Measurements from ENCODE around the gene ASIC4.
A peak's percentile ranks its signal among the peaks of the same experiment; 100 is the strongest.

ASIC4 gene

DNA sequence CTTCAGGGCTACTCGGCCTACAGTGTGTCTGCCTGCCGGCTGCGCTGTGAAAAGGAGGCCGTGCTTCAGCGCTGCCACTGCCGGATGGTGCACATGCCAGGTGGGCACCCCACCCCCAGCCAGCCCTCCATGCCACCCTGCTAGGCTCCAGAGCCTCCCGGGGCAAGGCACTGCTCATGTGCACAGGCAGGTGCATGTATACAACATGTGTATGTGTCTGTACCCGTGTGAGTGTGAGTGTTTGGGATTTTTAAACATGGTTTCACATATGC, 18.0 kb downstream of the ASIC4 start:
- Histone ChIP-seq H3K4me2 (ENCODE audit: insufficient read depth, low read length, poor library complexity, severe bottlenecking) (no peak overlapping the region), H3K23ac (ENCODE audit: low read depth, low read length, poor library complexity) (no peak overlapping the region), H3K36me3 (replicated peaks in 1 of 2; ENCODE audit: control insufficient read depth in 2 of 2, insufficient read depth in 2 of 2, low read length in 2 of 2) (no peaks in the 10 kb centered on the region), H3K4me3 (ENCODE audit: low read length in 2 of 2) (no peak overlapping the region), H3K79me1 (ENCODE audit: low read depth, low read length) (no peaks in the 10 kb centered on the region), H3K27ac (replicated peaks; ENCODE audit: low read length) (no peak overlapping the region), H3K4me1 (ENCODE audit: control insufficient read depth in 2 of 2, insufficient read depth in 1 of 2, low read depth in 1 of 2, low read length in 2 of 2) (peaks cover 8 to 12% of the 10 kb centered on the region in 2 donors), H3K9me3 (replicated peaks in 1 of 2; ENCODE audit: control insufficient read depth in 2 of 2, insufficient read depth in 1 of 2, low read depth in 1 of 2, low read length in 2 of 2) (no peaks in the 10 kb centered on the region), H4K8ac (ENCODE audit: low read depth, low read length) (no peak overlapping the region), H2AFZ (ENCODE audit: low read length) (no peak overlapping the region), H2BK12ac (ENCODE audit: low read length) (peak overlapping the region; percentile 51), H2BK15ac (ENCODE audit: low read length) (peak overlapping the region; percentile 5), H3K14ac (ENCODE audit: low read length) (no peak overlapping the region), H4K91ac (ENCODE audit: low read depth, low read length, poor library complexity) (no peak overlapping the region), H3K9ac (ENCODE audit: low read depth, low read length, poor library complexity) (peak overlapping the region; percentile 53), H2AK5ac (ENCODE audit: low read depth, low read length) (peak overlapping the region; percentile 27), H3K18ac (ENCODE audit: low read length) (no peak overlapping the region), H3K4ac (ENCODE audit: low read length) (peak overlapping the region; percentile 46), H2BK5ac (ENCODE audit: low read length) (no peak overlapping the region), H2BK120ac (ENCODE audit: low read depth, low read length) (no peak overlapping the region), H3K27me3 (ENCODE audit: control insufficient read depth in 3 of 3, insufficient read depth in 3 of 3, low read depth in 1 of 3, low read length in 3 of 3) (peaks cover 0 to 66% (median 16%) of the 10 kb centered on the region in 3 experiments)
- DNase-seq (ENCODE audit: low spot score): no peak
- no CpG with 5 or more reads among the region's 8 CpGs for WGBS, 2 donors (ENCODE audit: extremely low coverage in 2 of 2, insufficient read length in 2 of 2, insufficient replicate concordance in 1 of 2)

DNA sequence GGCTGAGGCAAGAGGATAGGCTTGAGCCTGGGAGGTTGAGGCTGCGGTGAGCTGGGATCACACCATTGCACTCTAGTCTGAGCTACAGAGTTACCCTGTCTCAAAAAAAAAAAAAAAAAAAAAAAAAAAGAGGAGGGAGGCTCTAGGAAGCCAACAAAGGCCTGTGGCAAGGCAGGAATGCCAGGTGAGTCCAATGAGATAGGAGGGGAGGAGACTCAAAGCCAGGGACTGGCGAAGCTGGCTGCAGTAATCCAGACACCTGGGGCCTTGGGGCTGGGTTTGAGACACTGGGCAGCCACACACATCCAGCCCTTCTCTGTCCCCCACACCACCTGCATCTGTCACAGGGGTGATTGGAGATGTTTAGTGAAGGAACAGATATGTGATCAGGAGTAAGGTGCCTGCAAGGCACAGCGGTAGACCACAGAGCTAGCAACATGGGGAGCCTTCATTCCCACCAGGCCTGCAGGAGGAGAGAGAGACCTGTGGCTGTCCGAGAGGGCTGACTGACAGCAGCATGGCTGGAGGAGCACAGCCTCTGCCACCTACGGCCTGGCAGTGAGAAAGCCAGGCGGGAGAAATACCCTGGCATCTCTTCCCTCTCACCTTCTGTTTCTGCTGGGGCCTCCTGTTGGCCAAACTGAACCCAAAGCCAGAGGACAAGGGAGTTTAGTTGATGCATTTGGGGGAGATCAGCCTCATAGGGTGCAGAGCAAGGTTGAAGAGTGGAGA, 19.8 kb downstream of the ASIC4 start:
- H3K9ac ChIP-seq (ENCODE audit: low read depth, low read length, poor library complexity): peak overlapping the region; percentile 27
- peaks cover 20 to 22% of the 10 kb centered on the region in 2 donors for H3K4me1 ChIP-seq (ENCODE audit: control insufficient read depth in 2 of 2, insufficient read depth in 1 of 2, low read depth in 1 of 2, low read length in 2 of 2)
- WGBS, 2 donors (ENCODE audit: extremely low coverage in 2 of 2, insufficient read length in 2 of 2, insufficient replicate concordance in 1 of 2): no CpG with 5 or more reads among the region's 6 CpGs
- no peak overlapping the region for H3K4me2 ChIP-seq (ENCODE audit: insufficient read depth, low read length, poor library complexity, severe bottlenecking)
- H2BK15ac ChIP-seq (ENCODE audit: low read length): no peak overlapping the region
- peaks cover 0 to 54% (median 9%) of the 10 kb centered on the region in 3 experiments for H3K27me3 ChIP-seq (ENCODE audit: control insufficient read depth in 3 of 3, insufficient read depth in 3 of 3, low read depth in 1 of 3, low read length in 3 of 3)
- H2BK5ac ChIP-seq (ENCODE audit: low read length): no peak overlapping the region
- no peaks in the 10 kb centered on the region for H3K9me3 ChIP-seq (replicated peaks in 1 of 2; ENCODE audit: control insufficient read depth in 2 of 2, insufficient read depth in 1 of 2, low read depth in 1 of 2, low read length in 2 of 2)
- H3K14ac ChIP-seq (ENCODE audit: low read length): no peak overlapping the region
- H2AK5ac ChIP-seq (ENCODE audit: low read depth, low read length): no peak overlapping the region
- peaks cover 2 to 8% of the 10 kb centered on the region in 2 donors for H3K36me3 ChIP-seq (replicated peaks in 1 of 2; ENCODE audit: control insufficient read depth in 2 of 2, insufficient read depth in 2 of 2, low read length in 2 of 2)
- H4K91ac ChIP-seq (ENCODE audit: low read depth, low read length, poor library complexity): no peak overlapping the region
- H2BK120ac ChIP-seq (ENCODE audit: low read depth, low read length): no peak overlapping the region
- H3K4ac ChIP-seq (ENCODE audit: low read length): no peak overlapping the region
- H3K4me3 ChIP-seq (ENCODE audit: low read length in 2 of 2): no peak overlapping the region
- H3K27ac ChIP-seq (replicated peaks; ENCODE audit: low read length): no peak overlapping the region
- H2BK12ac ChIP-seq (ENCODE audit: low read length): no peak overlapping the region
- H3K18ac ChIP-seq (ENCODE audit: low read length): no peak overlapping the region
- DNase-seq (ENCODE audit: low spot score): no peak
- H3K23ac ChIP-seq (ENCODE audit: low read depth, low read length, poor library complexity): no peak overlapping the region
- H3K79me1 ChIP-seq (ENCODE audit: low read depth, low read length): no peaks in the 10 kb centered on the region
- H2AFZ ChIP-seq (ENCODE audit: low read length): no peak overlapping the region
- no peak overlapping the region for H4K8ac ChIP-seq (ENCODE audit: low read depth, low read length)

DNA sequence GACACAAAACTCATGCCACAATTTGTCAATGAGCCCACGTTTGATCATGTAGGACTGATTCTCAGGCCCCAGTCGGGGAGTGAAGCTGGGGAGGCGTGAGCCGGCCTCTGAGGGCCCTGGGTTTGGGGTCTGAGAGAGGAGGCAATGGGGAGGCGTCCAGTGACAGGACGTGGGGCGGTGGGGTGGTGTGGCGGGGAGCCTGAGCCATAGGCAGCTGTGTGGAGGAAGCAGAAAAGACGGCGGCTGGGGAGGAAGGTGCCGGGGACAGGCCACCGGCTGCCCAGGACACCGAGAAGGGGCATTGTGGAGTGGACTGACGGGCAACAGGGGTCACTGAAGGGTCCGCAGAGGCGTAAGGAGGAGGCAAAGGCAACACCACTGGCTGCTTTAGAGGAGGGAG, 22.1 kb downstream of the ASIC4 start:
- no peak overlapping the region for H3K18ac ChIP-seq (ENCODE audit: low read length)
- no peak overlapping the region for H2BK12ac ChIP-seq (ENCODE audit: low read length)
- H3K14ac ChIP-seq (ENCODE audit: low read length): no peak overlapping the region
- H2AK5ac ChIP-seq (ENCODE audit: low read depth, low read length): peak overlapping the region; percentile 96
- H3K4me1 ChIP-seq (ENCODE audit: control insufficient read depth in 2 of 2, insufficient read depth in 1 of 2, low read depth in 1 of 2, low read length in 2 of 2): peaks cover 15 to 16% of the 10 kb centered on the region in 2 donors
- no peaks in the 10 kb centered on the region for H3K9me3 ChIP-seq (replicated peaks in 1 of 2; ENCODE audit: control insufficient read depth in 2 of 2, insufficient read depth in 1 of 2, low read depth in 1 of 2, low read length in 2 of 2)
- no peak overlapping the region for H3K4me2 ChIP-seq (ENCODE audit: insufficient read depth, low read length, poor library complexity, severe bottlenecking)
- no CpG with 5 or more reads among the region's 16 CpGs for WGBS, 2 donors (ENCODE audit: extremely low coverage in 2 of 2, insufficient read length in 2 of 2, insufficient replicate concordance in 1 of 2)
- H2AFZ ChIP-seq (ENCODE audit: low read length): no peak overlapping the region
- H2BK15ac ChIP-seq (ENCODE audit: low read length): no peak overlapping the region
- H3K4ac ChIP-seq (ENCODE audit: low read length): no peak overlapping the region
- H4K8ac ChIP-seq (ENCODE audit: low read depth, low read length): no peak overlapping the region
- no peak overlapping the region for H2BK5ac ChIP-seq (ENCODE audit: low read length)
- H3K79me1 ChIP-seq (ENCODE audit: low read depth, low read length): peaks cover 2% of the 10 kb centered on the region
- no peak overlapping the region for H3K27ac ChIP-seq (replicated peaks; ENCODE audit: low read length)
- no peak overlapping the region for H3K23ac ChIP-seq (ENCODE audit: low read depth, low read length, poor library complexity)
- H3K27me3 ChIP-seq (ENCODE audit: control insufficient read depth in 3 of 3, insufficient read depth in 3 of 3, low read depth in 1 of 3, low read length in 3 of 3): peaks cover 0 to 36% (median 0%) of the 10 kb centered on the region in 3 experiments
- DNase-seq (ENCODE audit: low spot score): no peak
- peaks cover 13 to 31% of the 10 kb centered on the region in 2 donors for H3K36me3 ChIP-seq (replicated peaks in 1 of 2; ENCODE audit: control insufficient read depth in 2 of 2, insufficient read depth in 2 of 2, low read length in 2 of 2)
- no peak overlapping the region for H3K9ac ChIP-seq (ENCODE audit: low read depth, low read length, poor library complexity)
- H4K91ac ChIP-seq (ENCODE audit: low read depth, low read length, poor library complexity): no peak overlapping the region
- no peak overlapping the region for H3K4me3 ChIP-seq (ENCODE audit: low read length in 2 of 2)
- H2BK120ac ChIP-seq (ENCODE audit: low read depth, low read length): no peak overlapping the region

DNA sequence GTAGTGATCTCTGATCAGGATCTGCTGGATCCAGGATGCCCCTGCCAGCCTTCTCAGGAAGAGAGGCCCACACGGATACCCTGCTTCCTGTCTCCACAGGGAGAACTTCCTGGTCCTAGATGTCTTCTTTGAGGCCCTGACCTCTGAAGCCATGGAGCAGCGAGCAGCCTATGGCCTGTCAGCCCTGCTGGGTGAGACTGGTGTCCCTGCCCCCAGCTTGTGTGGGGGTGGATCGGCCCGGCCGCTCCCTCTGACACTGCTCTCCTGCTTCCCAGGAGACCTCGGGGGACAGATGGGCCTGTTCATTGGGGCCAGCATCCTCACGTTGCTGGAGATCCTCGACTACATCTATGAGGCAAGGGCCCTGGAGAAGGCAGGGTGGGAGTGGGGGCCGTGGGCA, 22.7 kb downstream of the ASIC4 start:
- peaks cover 13 to 32% of the 10 kb centered on the region in 2 donors for H3K36me3 ChIP-seq (replicated peaks in 1 of 2; ENCODE audit: control insufficient read depth in 2 of 2, insufficient read depth in 2 of 2, low read length in 2 of 2)
- H3K27ac ChIP-seq (replicated peaks; ENCODE audit: low read length): no peak overlapping the region
- H2AFZ ChIP-seq (ENCODE audit: low read length): no peak overlapping the region
- peak overlapping the region; percentile 82 for H2BK15ac ChIP-seq (ENCODE audit: low read length)
- H4K8ac ChIP-seq (ENCODE audit: low read depth, low read length): no peak overlapping the region
- H3K23ac ChIP-seq (ENCODE audit: low read depth, low read length, poor library complexity): peak overlapping the region; percentile 86
- no peak overlapping the region for H2BK120ac ChIP-seq (ENCODE audit: low read depth, low read length)
- H3K14ac ChIP-seq (ENCODE audit: low read length): no peak overlapping the region
- H2BK5ac ChIP-seq (ENCODE audit: low read length): no peak overlapping the region
- H3K4me2 ChIP-seq (ENCODE audit: insufficient read depth, low read length, poor library complexity, severe bottlenecking): no peak overlapping the region
- H3K4ac ChIP-seq (ENCODE audit: low read length): no peak overlapping the region
- WGBS, 2 donors (ENCODE audit: extremely low coverage in 2 of 2, insufficient read length in 2 of 2, insufficient replicate concordance in 1 of 2): no CpG with 5 or more reads among the region's 9 CpGs
- H3K9me3 ChIP-seq (replicated peaks in 1 of 2; ENCODE audit: control insufficient read depth in 2 of 2, insufficient read depth in 1 of 2, low read depth in 1 of 2, low read length in 2 of 2): no peaks in the 10 kb centered on the region
- peak overlapping the region; percentile 96 for H2AK5ac ChIP-seq (ENCODE audit: low read depth, low read length)
- peaks cover 0 to 30% (median 1%) of the 10 kb centered on the region in 3 experiments for H3K27me3 ChIP-seq (ENCODE audit: control insufficient read depth in 3 of 3, insufficient read depth in 3 of 3, low read depth in 1 of 3, low read length in 3 of 3)
- H4K91ac ChIP-seq (ENCODE audit: low read depth, low read length, poor library complexity): no peak overlapping the region
- no peak overlapping the region for H3K9ac ChIP-seq (ENCODE audit: low read depth, low read length, poor library complexity)
- H2BK12ac ChIP-seq (ENCODE audit: low read length): no peak overlapping the region
- peaks cover 2% of the 10 kb centered on the region for H3K79me1 ChIP-seq (ENCODE audit: low read depth, low read length)
- H3K4me3 ChIP-seq (ENCODE audit: low read length in 2 of 2): no peak overlapping the region
- peaks cover 15 to 20% of the 10 kb centered on the region in 2 donors for H3K4me1 ChIP-seq (ENCODE audit: control insufficient read depth in 2 of 2, insufficient read depth in 1 of 2, low read depth in 1 of 2, low read length in 2 of 2)
- H3K18ac ChIP-seq (ENCODE audit: low read length): peak overlapping the region; percentile 77
- no peak for DNase-seq (ENCODE audit: low spot score)
